ENCODE data around the gene COQ9. TPM values are rescaled to one million over a fixed set of nuclear protein-coding genes. Genes with fewer than 3 reads are reported as not detected.

Gene COQ9
- total RNA-seq (2021; ENCODE audit: unreplicated experiment) (62.7 TPM), Bru-seq, nascent RNA (percentile 79 among the genes with signal in this experiment), BruChase-seq, experiment 1, labeled RNA remaining after a 6-hour chase (percentile 81 among the genes with signal in this experiment), BruChase-seq, experiment 2, labeled RNA remaining after a 2-hour chase (percentile 85 among the genes with signal in this experiment)
- polyA plus RNA-seq (2012) = 72.0 and 79.0 TPM in 2 replicates
- long read RNA-seq, transcript COQ9-201 (9 exons, 1,677 nt) = major isoform, 190 of 233 reads
- long read RNA-seq, partial matches to known transcripts = 10 of 233 reads
- long read RNA-seq, other reads (novel, unspliced or antisense) = 25 of 233 reads

- BruUV-seq (replicated peaks) = no TSS peak
- peak within 1 kb of the TSS; percentile 91 for H3K4me2 ChIP-seq (ENCODE audit: low read length)
- H3K9ac ChIP-seq (ENCODE audit: low read length) = peak within 1 kb of the TSS; percentile 98
- intact Hi-C loops (cut with micrococcal nuclease) = no loop called here
- ChIA-PET POLR2A (interaction anchor here (0.6 to 2.0 kb wide), 8 partner anchors 11 to 72 kb away, joined by 3 to 10 read pairs (median 4); partner anchors contain the start of gene POLR2C), CTCF (interaction anchor here (1.0 to 1.9 kb wide), 4 partner anchors 15 to 147 kb away, joined by 4 to 13 read pairs (median 5); partner anchors contain the start of gene POLR2C), RAD21 (ENCODE audit: low non-redundant PET in 1 of 2, low total read pairs in 2 of 2, uncharacterized antibody in 2 of 2, unreplicated experiment in 2 of 2) (interaction anchor here in 1 of 2 experiments (0.6 kb wide), 1 partner anchor 81 kb away, joined by 3 read pairs; no protein-coding TSS in a partner anchor)
- peaks cover 71% of the 10 kb centered on the region for H3K79me2 ChIP-seq (ENCODE audit: insufficient read depth, low read length)
- peak within 1 kb of the TSS; percentile 82 for H3K27ac ChIP-seq (ENCODE audit: low read depth, low read length)
- peaks cover 10 to 19% of the 10 kb centered on the region in 2 experiments for H3K4me1 ChIP-seq (ENCODE audit: control insufficient read depth in 1 of 2, insufficient read depth in 2 of 2, low read length in 2 of 2)
- no peaks in the 10 kb centered on the region for H4K20me1 ChIP-seq (ENCODE audit: insufficient read depth)
- no peaks in the 10 kb centered on the region for H3K27me3 ChIP-seq (ENCODE audit: insufficient read depth, low read length)
- peak within 1 kb of the TSS; percentile 57 to 96 for H3K4me3 ChIP-seq (replicated peaks in 1 of 2; ENCODE audit: low read depth in 1 of 2, low read length in 2 of 2)
- no peak within 1 kb of the TSS for H2AFZ ChIP-seq (ENCODE audit: low read depth, low read length, poor library complexity, severe bottlenecking)
- no peaks in the 10 kb centered on the region for H3K9me3 ChIP-seq (ENCODE audit: control insufficient read depth in 1 of 2, insufficient read depth in 1 of 2, low read depth in 1 of 2, low read length in 2 of 2)
- ATAC-seq (peak; percentile 98), DNase-seq (ENCODE audit: low read depth, low spot score) (peak; percentile 79)
- H3K9me2 ChIP-seq (ENCODE audit: insufficient read depth) = no peaks in the 10 kb centered on the region
- H3K36me3 ChIP-seq (ENCODE audit: control insufficient read depth in 1 of 2, insufficient read depth in 2 of 2, low read length in 2 of 2) = peaks cover 10 to 12% of the 10 kb centered on the region in 2 experiments; a peak in 3 of 4 replicates
- TF ChIP-seq SRF (IDR thresholded peaks at IDR 0.05; ENCODE audit: low read depth) = no peak
- no peak for TF ChIP-seq ATF3 (IDR thresholded peaks at IDR 0.05)
- peak; percentile 98 for TF ChIP-seq ZBTB33 (IDR thresholded peaks at IDR 0.05; ENCODE audit: extremely low read depth, insufficient replicate concordance, low read length)
- peak; percentile 62; the same call in 1 of the 2 replicates for TF ChIP-seq CBX3 (IDR thresholded peaks at IDR 0.05; ENCODE audit: low read depth)
- TF ChIP-seq EZH2 (IDR thresholded peaks at IDR 0.05) = no peak
- TF ChIP-seq CEBPB (IDR thresholded peaks at IDR 0.05; ENCODE audit: low read depth) = no peak
- TF ChIP-seq TCF7L2 (IDR thresholded peaks at IDR 0.05; ENCODE audit: borderline replicate concordance, extremely low read depth, insufficient read depth, insufficient read length) = no peak
- no peak for TF ChIP-seq ZNF274 (IDR thresholded peaks at IDR 0.05; ENCODE audit: low read depth, low read length)
- no peak for TF ChIP-seq RAD21 (IDR thresholded peaks at IDR 0.05; ENCODE audit: low read depth)
- no peak for TF ChIP-seq POLR2A (IDR thresholded peaks at IDR 0.05; ENCODE audit: borderline replicate concordance, extremely low read depth, insufficient read depth, insufficient read length)
- TF ChIP-seq YY1 (IDR thresholded peaks at IDR 0.05; ENCODE audit: extremely low read depth, insufficient replicate concordance, low read depth, low read length) = peak; percentile 98
- peak; percentile 50 for TF ChIP-seq SP1 (IDR thresholded peaks at IDR 0.05; ENCODE audit: low read depth)
- peak; percentile 72 for TF ChIP-seq EGR1 (IDR thresholded peaks at IDR 0.05; ENCODE audit: low read depth)
- TF ChIP-seq JUND (IDR thresholded peaks at IDR 0.05) = no peak; the same call in 1 of the 2 replicates
- TF ChIP-seq SIN3A (IDR thresholded peaks at IDR 0.05; ENCODE audit: low read depth) = peak; percentile 93
- TF ChIP-seq FOSL1 (IDR thresholded peaks at IDR 0.05; ENCODE audit: low read depth) = no peak
- peak; percentile 90 for TF ChIP-seq MAX (IDR thresholded peaks at IDR 0.05)
- no peak for TF ChIP-seq CTCF (IDR thresholded peaks at IDR 0.05 in 2 of 3, conservative IDR thresholded peaks at IDR 0.05 in 1 of 3; ENCODE audit: borderline replicate concordance in 1 of 3, insufficient read depth in 1 of 3, low read depth in 2 of 3, low read length in 2 of 3)
- peak; percentile 89 for TF ChIP-seq ELF1 (IDR thresholded peaks at IDR 0.05; ENCODE audit: borderline replicate concordance, low read depth)
- TF ChIP-seq ZFX (IDR thresholded peaks at IDR 0.05) = peak; percentile 71
- no peak for TF ChIP-seq EZH2phosphoT487 (IDR thresholded peaks at IDR 0.05; ENCODE audit: borderline replicate concordance)
Measured at GRCh38 chr16:57447186-57447962, at the start of gene COQ9, which contains the start of gene CIAPIN1. TSS of gene COQ9 (plus strand) at chr16:57447479. CDS start at chr16:57447506, 27 bp downstream. TSS of gene CIAPIN1 (minus strand) at chr16:57447385. CDS start at chr16:57440928, 6,457 bp downstream.
